ENCODE measurements around the gene DSC1.
"Not testable (repeated sequence)": the region's sequence is repeated elsewhere in the genome, so short reads cannot be mapped to it uniquely, and the experiment has no call there.

Gene DSC1

GRCh38 chr18:31162825-31163435 is at the start of gene DSC1:
Gene DSC1 (minus strand): TSS chr18:31162856. CDS start chr18:31162594, 262 bp downstream.
- DNase-seq = no peak

- no peak for DNase-seq
These were observed 48.4 kb upstream of the DSC1 start for GRCh38 chr18:31211047-31211446.

- no peak for DNase-seq
These were observed 46.4 kb upstream of the DSC1 start for GRCh38 chr18:31209041-31209440.

GRCh38 chr18:31207391-31207790 is 44.7 kb upstream of the DSC1 start:
- no peak for DNase-seq

- DNase-seq = peak; percentile 49
These were observed 44.2 kb upstream of the DSC1 start for GRCh38 chr18:31206787-31207381.

GRCh38 chr18:31206071-31206470 is 43.4 kb upstream of the DSC1 start:
- no peak for DNase-seq

GRCh38 chr18:31205273-31205672 is 42.6 kb upstream of the DSC1 start:
- DNase-seq = no peak

GRCh38 chr18:31204833-31205232 is 42.2 kb upstream of the DSC1 start:
- no peak for DNase-seq

- DNase-seq = no peak
These were observed 41.5 kb upstream of the DSC1 start for GRCh38 chr18:31204166-31204565.

GRCh38 chr18:31203794-31204148 is 41.1 kb upstream of the DSC1 start:
- DNase-seq = no peak

GRCh38 chr18:31203096-31203793 is 40.6 kb upstream of the DSC1 start:
- peak; percentile 38 for DNase-seq

GRCh38 chr18:31199190-31199769 is 36.6 kb upstream of the DSC1 start:
- DNase-seq = no peak

GRCh38 chr18:31197676-31198075 is 35.0 kb upstream of the DSC1 start:
- DNase-seq = no peak

- no peak for DNase-seq
These were observed 32.4 kb upstream of the DSC1 start for GRCh38 chr18:31195063-31195462.

GRCh38 chr18:31192086-31192776 is 29.6 kb upstream of the DSC1 start:
- DNase-seq = no peak

- no peak for DNase-seq
These were observed 28.3 kb upstream of the DSC1 start for GRCh38 chr18:31190919-31191318.

- no peak for DNase-seq
These were observed 27.1 kb upstream of the DSC1 start for GRCh38 chr18:31189757-31190156.

GRCh38 chr18:31185186-31185950 is 22.7 kb upstream of the DSC1 start:
- DNase-seq = no peak

GRCh38 chr18:31183302-31183701 is 20.6 kb upstream of the DSC1 start:
- DNase-seq = no peak

GRCh38 chr18:31177369-31177768 is 14.7 kb upstream of the DSC1 start:
- DNase-seq = not testable (repeated sequence)

GRCh38 chr18:31176531-31176930 is 13.9 kb upstream of the DSC1 start:
- no peak for DNase-seq

GRCh38 chr18:31171144-31171839 is 8.6 kb upstream of the DSC1 start:
- DNase-seq = no peak
